CD4-positive, alpha-beta T cell treated with Interleukin-6 for 4 hours (primary cell): Measurements from ENCODE around the gene TBC1D3B.
A peak's percentile ranks its signal among the peaks of the same experiment; 100 is the strongest.
"Not testable (repeated sequence)": the region's sequence is repeated elsewhere in the genome, so short reads cannot be mapped to it uniquely, and the experiment has no call there.

Source experiments
- DNase-seq: peaks from one replicate; pipeline ENCODE4 v3.0.0-alpha.2; 2020; ENCODE audit warnings: mixed read lengths

Gene TBC1D3B

GRCh38 chr17:36198831-36199465 is 22.5 kb upstream of the TBC1D3B start:
- DNase-seq = no peak

- no peak for DNase-seq
Measured at GRCh38 chr17:36197387-36197703, 20.9 kb upstream of the TBC1D3B start.

- no peak for DNase-seq
Measured at GRCh38 chr17:36196131-36196486, 19.7 kb upstream of the TBC1D3B start.

- no peak for DNase-seq
Measured at GRCh38 chr17:36195434-36196130, 19.1 kb upstream of the TBC1D3B start.

GRCh38 chr17:36194832-36195433 is 18.5 kb upstream of the TBC1D3B start:
- DNase-seq = not testable (repeated sequence)

- not testable (repeated sequence) for DNase-seq
Measured at GRCh38 chr17:36194147-36194831, 17.9 kb upstream of the TBC1D3B start.

- DNase-seq = no peak
Measured at GRCh38 chr17:36193216-36193775, 16.9 kb upstream of the TBC1D3B start.

GRCh38 chr17:36190549-36191330 is 14.3 kb upstream of the TBC1D3B start:
- not testable (repeated sequence) for DNase-seq

GRCh38 chr17:36189993-36190392 is 13.6 kb upstream of the TBC1D3B start:
- DNase-seq = not testable (repeated sequence)

- DNase-seq = peak; percentile 34
Measured at GRCh38 chr17:36188891-36189306, 12.5 kb upstream of the TBC1D3B start.

- not testable (repeated sequence) for DNase-seq
Measured at GRCh38 chr17:36187943-36188665, 11.7 kb upstream of the TBC1D3B start.

GRCh38 chr17:36186810-36187763 is 10.7 kb upstream of the TBC1D3B start:
- not testable (repeated sequence) for DNase-seq

- DNase-seq = no peak
Measured at GRCh38 chr17:36185416-36185815, 9.0 kb upstream of the TBC1D3B start.

GRCh38 chr17:36184023-36184765 is 7.8 kb upstream of the TBC1D3B start:
- DNase-seq = no peak

GRCh38 chr17:36183001-36183971 is 6.8 kb upstream of the TBC1D3B start:
- no peak for DNase-seq

- DNase-seq = no peak
Measured at GRCh38 chr17:36182176-36183000, 6.0 kb upstream of the TBC1D3B start.

- DNase-seq = not testable (repeated sequence)
Measured at GRCh38 chr17:36181446-36182175, 5.2 kb upstream of the TBC1D3B start.
